ENCODE data around the gene WDFY2. TPM values are rescaled to one million over a fixed set of nuclear protein-coding genes. Genes with fewer than 3 reads are reported as not detected.

The WDFY2 gene
- total RNA-seq, 1 experiment from 2014 or later = 26.4 TPM

GRCh38 chr13:51618626-51619025, 34.4 kb downstream of the WDFY2 start:
- H3K79me2 ChIP-seq (ENCODE audit: insufficient read depth, low read length) = peaks cover 4% of the 10 kb centered on the region; the same call in 1 of the 2 replicates
- Mint-ChIP-seq H3K4me3 (no peak overlapping the region), H3K4me1 (peaks cover 53 to 55% of the 10 kb centered on the region in 2 experiments), H3K27ac (no peak overlapping the region; a peak in 2 of 7 replicates), H3K36me3 (ENCODE audit: insufficient read depth in 1 of 3, low read depth in 3 of 3) (no peaks in the 10 kb centered on the region), H3K9me3 (no peaks in the 10 kb centered on the region), H3K27me3 (ENCODE audit: low read depth) (no peaks in the 10 kb centered on the region)
- no peak overlapping the region for H2BK12ac ChIP-seq (ENCODE audit: insufficient read length, low read depth, low read length)
- H3K4ac ChIP-seq (ENCODE audit: low read depth, low read length) = no peak overlapping the region
- H4K91ac ChIP-seq (ENCODE audit: insufficient read length, low read depth, low read length) = no peak overlapping the region
- no peak overlapping the region for H3T11ph ChIP-seq (ENCODE audit: low read length)
- no peaks in the 10 kb centered on the region for H3K79me1 ChIP-seq (ENCODE audit: insufficient read depth, low read depth, low read length, poor library complexity, severe bottlenecking)
- H3K4me2 ChIP-seq (ENCODE audit: insufficient read depth, insufficient read length, low read length) = no peak overlapping the region
- peaks cover 10% of the 10 kb centered on the region; the same call in 1 of the 2 replicates for H3K4me1 ChIP-seq (ENCODE audit: insufficient read depth, low read length)
- H2BK15ac ChIP-seq (ENCODE audit: low read depth, low read length) = no peak overlapping the region
- no peak overlapping the region for H3K14ac ChIP-seq (ENCODE audit: insufficient read depth, low read length)
- no CpG with 5 or more reads among the region's 1 CpG for WGBS (ENCODE audit: extremely low coverage, insufficient read length, low lambda C conversion rate)
- H4K5ac ChIP-seq (ENCODE audit: insufficient read length, low read depth, low read length) = no peak overlapping the region
- H3K9ac ChIP-seq (ENCODE audit: extremely low read depth, insufficient read length, low read length) = no peak overlapping the region
- no peak overlapping the region for H3K27ac ChIP-seq (ENCODE audit: insufficient read length, low read depth, low read length)
- H2AK5ac ChIP-seq (ENCODE audit: insufficient read length, low read length) = no peak overlapping the region
- H3K23me2 ChIP-seq (ENCODE audit: insufficient read length, low read depth, low read length, poor library complexity, severe bottlenecking) = no peaks in the 10 kb centered on the region
- H2BK5ac ChIP-seq (ENCODE audit: insufficient read length, low read length) = no peak overlapping the region
- no peak overlapping the region for H3K23ac ChIP-seq (ENCODE audit: insufficient read length, low read depth, low read length)
- no peak overlapping the region for H2BK120ac ChIP-seq (ENCODE audit: low read depth, low read length, poor library complexity, severe bottlenecking)
- H2BK20ac ChIP-seq (ENCODE audit: low read depth, low read length, poor library complexity, severe bottlenecking) = no peak overlapping the region
- TF ChIP-seq CTCF (conservative IDR thresholded peaks at IDR 0.05) = no peak
- H3K56ac ChIP-seq (ENCODE audit: insufficient read length, low read depth, low read length) = no peak overlapping the region
- no peaks in the 10 kb centered on the region for H3K9me3 ChIP-seq (ENCODE audit: control insufficient read depth, low read depth, low read length)
- no peaks in the 10 kb centered on the region for H4K20me1 ChIP-seq (ENCODE audit: control insufficient read depth, insufficient read depth, insufficient read length)
- no peak for DNase-seq
- no peak overlapping the region for H4K8ac ChIP-seq (replicated peaks; ENCODE audit: insufficient read length, low read depth, low read length)
- H3K27me3 ChIP-seq (ENCODE audit: insufficient read depth, low read length) = no peaks in the 10 kb centered on the region
- H3K18ac ChIP-seq (ENCODE audit: insufficient read length, low read depth, low read length) = no peak overlapping the region
- no peak overlapping the region for H2AFZ ChIP-seq (ENCODE audit: low read length)
